Myocyte (in vitro differentiated cells): ENCODE measurements around the gene DNAJC25. TPM values are rescaled to one million over a fixed set of nuclear protein-coding genes. Genes with fewer than 3 reads are reported as not detected.
A peak's percentile ranks its signal among the peaks of the same experiment; 100 is the strongest.
"Not testable (repeated sequence)": the region's sequence is repeated elsewhere in the genome, so short reads cannot be mapped to it uniquely, and the experiment has no call there.

Experiments
- DNase-seq: peaks from one replicate; pipeline ENCODE4 v3.0.0-alpha.2; 2012; ENCODE audit warnings: low read depth
- polyA plus RNA-seq: library from polyadenylated mRNA; unstranded; fragments of >200 nt; gene quantifications from one replicate; pipeline ENCODE4 v1.2.1, GENCODE V29; 2012; ENCODE audit warnings: missing spikeins
- total RNA-seq: library from RNA; depleted of rRNA; stranded (reverse); fragments of >200 nt; gene quantifications from 2 replicates; pipeline ENCODE4 v1.2.3, GENCODE V29; 2014

DNAJC25 gene
- 8.5 and 9.3 TPM in 2 replicates for total RNA-seq
- polyA plus RNA-seq: 4.3 TPM

DNA sequence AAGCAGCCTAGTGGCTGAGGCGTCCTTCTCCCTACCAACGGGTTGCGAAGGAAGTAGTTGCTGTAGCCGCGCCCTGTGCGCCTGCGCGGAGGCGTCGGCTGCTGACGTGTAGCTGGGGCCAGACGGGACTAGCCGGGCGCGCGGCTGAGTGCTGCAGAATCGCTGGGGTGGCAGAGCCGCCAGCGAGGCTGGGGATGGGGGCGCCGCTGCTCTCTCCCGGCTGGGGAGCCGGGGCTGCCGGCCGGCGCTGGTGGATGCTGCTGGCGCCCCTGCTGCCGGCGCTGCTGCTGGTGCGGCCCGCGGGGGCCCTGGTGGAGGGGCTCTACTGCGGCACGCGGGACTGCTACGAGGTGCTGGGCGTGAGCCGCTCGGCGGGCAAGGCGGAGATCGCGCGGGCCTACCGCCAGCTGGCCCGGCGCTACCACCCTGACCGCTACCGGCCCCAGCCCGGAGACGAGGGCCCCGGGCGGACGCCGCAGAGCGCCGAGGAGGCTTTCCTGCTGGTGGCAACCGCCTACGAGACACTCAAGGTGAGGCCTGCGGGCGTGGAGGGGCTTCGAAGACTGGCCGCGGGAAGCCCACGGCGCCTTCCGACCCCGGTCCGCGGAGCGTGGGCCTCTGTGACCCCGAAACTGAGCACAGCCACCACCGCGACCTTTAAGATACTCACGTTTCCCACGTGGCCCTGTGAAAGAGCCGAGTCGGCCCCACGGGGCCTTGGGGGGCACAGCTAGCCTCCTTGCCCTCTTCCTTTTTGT, at the start of gene DNAJC25:
Gene DNAJC25 (plus strand): TSS at position 121 of the 758 bp plus-strand sequence. CDS start 74 bp downstream, at position 195.
- DNase-seq: peak; percentile 99

DNA sequence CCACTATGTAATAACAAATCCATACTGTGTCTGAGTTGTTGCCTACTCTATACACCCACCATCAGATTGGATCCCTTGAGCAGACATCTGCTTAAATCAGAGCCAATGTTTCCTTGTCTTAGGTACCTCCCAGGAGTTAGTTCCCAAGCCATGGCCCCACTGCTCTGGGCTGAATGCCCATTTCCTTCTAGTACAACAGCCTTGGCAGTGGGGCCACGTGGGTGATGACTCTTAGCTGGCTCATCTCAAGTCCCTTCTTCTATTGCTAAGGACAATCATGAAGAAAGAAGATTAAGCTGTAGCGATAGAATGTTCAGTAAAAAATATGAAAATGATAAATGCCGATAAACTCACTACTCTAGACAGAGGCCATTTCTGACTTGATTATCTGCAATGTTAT, 48.2 kb upstream of the DNAJC25 start:
- peak; percentile 35 for DNase-seq

DNA sequence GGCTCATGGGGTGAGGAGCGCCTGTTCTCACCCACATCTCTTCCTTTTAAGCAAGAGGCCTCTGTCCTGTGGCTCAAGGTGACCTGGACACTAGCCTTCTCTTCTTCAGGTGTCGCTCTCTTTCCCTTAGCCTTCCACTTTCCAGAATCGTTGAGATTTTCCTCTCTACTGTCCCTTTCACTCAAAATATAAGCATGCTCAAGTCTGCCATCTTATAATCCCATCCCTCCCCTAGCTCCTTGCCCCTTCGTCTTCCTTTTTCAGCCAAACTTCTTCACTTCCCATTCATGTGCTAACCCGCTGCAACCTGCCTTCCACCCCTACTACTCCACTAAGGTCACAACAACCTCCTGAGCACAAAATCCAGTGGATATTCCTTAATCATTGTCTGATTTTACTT, 44.8 kb upstream of the DNAJC25 start:
- no peak for DNase-seq

DNA sequence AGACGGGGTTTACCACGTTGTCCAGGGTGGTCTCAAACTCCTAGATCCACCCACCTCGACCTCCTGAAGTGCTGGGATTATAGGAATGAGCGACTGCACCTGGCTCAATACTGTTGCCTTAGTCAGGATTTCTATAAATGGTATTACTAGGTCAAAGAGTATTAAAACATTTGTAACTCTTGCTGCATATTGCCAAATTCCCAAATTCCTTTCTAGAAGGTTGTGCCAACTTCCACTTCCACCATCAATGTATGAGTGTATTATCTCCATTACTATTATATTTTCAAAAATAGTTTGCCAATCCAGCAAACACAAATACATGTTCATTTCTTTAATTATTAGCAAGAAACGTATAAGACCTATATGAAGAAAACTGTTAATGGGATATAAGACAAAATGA, 42.3 kb upstream of the DNAJC25 start:
- DNase-seq: no peak

DNA sequence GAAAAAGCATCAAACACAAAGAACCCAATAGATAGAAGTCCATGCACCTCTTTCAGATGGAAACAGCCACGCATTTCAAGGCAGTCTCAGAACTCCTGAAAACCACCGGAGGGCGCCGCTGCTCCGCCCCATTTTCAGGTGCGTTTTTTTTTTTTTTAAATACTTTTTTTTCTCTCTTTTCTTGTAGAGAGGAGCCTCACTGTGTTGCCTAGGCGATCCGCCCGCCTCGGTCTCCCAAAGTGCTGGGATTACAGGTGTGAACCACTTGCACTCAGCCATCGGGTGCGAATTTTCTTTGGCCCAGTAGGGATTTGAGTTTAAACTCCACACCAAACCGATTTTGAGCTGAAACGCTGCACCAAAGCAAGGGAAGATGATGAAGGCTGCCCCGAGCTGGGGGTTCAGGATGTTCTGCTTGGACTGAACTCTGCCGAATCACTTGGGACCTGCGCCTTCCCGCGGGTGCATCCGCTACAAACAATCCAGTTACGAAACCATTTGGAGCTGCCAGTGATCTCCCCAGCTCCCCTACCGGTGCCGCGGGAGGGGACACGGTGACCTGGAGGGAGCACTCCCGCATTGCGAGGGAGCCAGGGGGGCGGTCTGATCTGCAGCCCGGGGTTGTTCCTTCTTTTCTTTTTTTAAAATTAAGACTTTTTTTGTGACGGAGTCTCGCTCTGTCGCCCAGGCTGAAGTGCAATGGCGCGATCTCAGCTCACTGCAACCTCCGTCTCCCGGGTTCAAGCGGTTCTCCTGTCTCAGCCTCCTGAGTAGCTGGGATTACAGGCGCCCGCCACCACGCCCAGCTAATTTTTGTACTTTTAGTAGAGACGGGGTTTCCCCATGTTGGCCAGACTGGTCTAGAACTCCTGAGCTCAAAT, 33.0 kb upstream of the DNAJC25 start:
- peak; percentile 59 for DNase-seq

DNA sequence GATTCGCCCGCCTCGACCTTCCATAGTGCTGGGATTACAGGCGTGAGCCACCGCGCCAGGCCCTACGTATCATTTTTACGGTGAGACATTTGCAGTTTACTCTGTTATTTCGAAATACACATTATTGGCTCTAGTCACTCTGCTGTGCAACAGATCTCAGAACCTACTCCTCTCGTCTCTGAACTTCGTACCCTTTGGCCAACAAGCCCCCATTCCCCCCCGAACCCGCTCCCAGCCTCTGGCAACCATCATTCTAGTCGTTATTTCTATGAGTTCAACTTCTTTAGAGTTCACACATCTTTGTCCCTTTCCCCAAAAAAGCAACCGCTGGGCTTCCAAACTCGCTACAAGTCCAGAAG, 32.4 kb upstream of the DNAJC25 start:
- no peak for DNase-seq

DNA sequence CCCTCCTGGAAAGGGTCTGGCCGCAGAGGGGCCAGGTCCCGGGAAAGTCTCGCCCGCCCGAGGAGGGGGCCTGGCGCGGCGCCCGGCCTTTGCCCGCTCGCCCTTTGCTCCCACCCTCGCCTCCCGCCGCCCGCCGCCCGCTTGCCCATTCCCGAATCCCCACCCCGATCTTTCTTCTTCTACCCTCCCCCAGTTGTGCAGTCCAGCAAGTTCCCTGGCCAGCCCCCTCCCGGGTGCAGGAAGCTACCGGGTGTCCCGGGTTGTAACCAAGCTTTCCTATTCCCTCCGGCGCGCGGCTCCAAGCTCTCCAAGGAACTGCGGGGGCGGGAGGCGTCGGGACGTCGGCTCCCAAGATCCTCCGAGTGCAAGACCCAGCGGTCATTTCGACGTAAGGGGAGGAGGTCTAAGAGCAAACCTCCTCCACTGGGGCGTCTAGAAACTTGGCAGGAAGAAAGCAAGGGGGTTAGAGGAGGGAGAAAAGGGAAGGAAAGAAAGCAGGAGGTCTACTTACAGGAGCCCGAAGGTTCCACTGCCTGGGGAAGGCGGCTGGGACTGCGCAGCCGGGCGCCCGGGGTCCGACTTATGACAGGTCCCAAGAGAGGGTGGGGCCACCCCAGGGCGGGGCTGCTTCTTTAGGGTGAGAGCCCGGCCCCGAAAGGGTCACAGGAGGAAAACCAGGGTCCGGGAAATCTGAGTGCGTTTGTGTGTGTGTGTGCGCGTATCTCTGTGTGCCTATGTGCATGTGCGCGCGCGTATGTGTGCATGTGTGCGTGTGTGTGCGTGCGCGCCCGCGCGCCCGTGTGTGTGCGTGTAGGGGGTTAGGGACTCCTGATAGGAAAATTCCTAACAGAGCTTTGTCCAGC, 31.8 kb upstream of the DNAJC25 start, which contains the start of gene PTGR1:
Gene PTGR1 (minus strand): TSS at position 556 of the 863 bp plus-strand sequence. CDS start 2,225 bp downstream, outside the sequence.
- DNase-seq: peak; percentile 91

DNA sequence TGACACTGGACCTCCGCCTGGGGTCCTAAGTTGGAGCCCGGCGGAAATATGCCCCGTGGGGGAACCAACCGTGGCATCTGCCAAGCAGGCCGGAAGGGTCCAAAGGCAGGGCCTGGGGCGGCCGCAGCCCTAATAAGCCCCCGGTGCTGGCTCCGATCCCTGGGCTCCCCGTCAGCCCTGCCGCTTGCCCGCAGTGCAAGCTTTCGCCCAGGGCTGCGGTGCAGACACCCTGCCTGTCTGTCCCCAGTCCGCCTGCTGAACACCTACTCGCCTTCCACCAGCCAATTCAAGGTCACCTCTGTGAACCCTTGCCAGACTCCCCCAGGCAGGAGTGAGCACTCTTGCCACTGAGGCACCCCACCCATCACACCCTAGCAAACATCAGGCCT, 31.2 kb upstream of the DNAJC25 start:
- no peak for DNase-seq

DNA sequence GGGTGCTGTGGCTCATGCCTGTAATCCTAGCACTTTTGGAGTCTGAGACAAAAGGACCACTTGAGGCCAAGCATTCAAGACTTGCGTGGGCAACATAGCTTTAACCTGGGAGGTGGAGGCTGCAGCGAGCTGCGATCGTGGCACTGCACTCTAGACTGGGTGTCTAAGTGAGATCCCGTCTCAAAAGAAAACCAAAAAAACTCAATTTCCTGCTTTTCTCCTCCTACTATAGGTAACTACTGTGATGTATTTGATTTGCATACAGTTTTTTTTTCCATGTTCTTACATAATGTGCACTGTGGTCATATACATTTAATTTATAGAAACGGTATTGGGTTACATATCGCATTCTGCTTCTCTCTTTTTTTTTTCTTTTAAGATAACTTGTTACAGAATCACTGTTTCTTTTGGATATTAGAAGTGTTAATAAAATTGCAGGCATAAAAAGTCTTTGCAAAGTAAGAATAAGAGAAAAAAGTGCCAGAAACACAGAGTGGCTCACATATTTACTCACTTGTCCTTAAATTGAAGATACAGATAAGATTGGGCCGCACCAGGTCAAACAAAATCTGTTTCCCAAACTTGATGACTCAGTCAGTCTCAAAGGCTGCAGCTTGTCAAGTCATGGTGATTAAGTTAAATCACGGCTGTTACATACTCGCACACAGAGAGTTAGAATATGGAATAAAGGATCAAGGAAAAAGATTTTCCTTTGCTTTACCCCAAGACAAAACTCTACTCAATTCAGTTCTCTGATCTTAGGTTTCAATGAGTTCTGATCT, 29.7 kb upstream of the DNAJC25 start:
- peak; percentile 32 for DNase-seq

DNA sequence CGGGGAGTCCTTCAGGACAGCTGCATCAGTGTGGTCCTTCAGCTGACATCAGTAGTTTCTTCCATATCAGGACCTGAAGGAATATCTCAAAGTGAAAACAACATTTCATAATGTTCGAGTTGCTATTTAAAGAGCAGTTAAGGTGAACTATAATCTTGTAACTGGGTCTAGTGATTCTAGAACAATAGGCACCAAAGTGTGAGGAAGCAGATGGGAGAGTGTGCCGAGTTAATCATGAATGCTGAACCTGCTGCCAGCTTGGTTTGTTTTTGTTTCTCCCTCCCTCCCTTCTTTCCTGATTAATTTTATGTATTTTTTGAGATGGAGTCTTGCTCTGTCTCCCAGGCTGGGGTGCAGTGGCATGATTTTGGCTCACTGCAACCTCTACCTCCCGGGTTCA, 28.1 kb upstream of the DNAJC25 start:
- no peak for DNase-seq

DNA sequence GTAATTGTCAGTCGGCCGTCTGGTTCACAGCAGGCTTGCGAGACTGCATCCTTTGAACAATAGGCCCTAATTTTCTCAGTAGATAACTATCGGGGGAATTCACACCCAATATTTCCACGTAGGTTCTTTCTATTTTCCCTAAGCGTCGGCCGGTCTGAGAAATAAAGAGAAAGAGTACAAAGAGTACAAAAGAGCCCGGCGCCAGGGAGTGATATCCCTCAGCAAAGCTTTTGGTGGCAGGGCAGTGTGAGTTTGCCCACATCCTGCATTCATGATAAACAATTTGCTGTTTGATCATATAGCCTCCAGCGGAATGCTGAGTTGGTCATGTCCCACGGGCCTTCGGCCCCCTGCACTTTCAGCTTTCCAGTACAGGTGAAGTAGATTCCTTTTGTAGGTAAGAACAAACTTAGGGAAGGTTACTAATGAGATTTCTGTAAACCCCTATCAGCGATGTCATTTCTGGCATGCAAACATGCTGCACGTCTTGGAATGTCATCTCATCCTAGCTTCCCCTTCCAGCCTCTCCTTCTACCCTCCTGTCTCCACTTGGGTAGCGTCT, 27.0 kb upstream of the DNAJC25 start:
- no peak for DNase-seq

DNA sequence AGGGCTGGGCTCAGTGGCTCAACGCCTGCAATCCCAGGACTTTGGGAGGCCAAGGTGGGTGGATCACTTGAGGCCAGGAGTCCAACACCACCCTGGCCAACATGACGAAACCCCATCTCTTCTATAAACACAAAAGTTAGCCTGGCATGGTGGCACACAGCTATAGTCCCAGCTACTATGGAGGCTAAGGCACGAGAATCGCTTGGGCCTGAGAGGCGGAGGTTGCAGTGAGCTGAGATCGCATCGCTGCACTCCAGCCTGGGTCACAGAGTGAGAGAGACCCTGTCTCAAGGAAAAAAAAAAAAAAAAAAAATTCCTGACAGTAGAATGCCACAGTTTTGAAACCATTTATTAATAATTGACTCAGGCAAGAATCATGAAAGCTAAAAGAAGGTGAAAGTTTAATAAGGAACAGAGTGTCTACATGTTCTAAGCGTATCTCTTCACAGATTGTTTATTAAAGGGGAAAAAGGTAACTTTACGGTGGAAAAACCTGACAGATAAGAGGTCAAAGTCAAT, 26.0 kb upstream of the DNAJC25 start:
- no peak for DNase-seq

DNA sequence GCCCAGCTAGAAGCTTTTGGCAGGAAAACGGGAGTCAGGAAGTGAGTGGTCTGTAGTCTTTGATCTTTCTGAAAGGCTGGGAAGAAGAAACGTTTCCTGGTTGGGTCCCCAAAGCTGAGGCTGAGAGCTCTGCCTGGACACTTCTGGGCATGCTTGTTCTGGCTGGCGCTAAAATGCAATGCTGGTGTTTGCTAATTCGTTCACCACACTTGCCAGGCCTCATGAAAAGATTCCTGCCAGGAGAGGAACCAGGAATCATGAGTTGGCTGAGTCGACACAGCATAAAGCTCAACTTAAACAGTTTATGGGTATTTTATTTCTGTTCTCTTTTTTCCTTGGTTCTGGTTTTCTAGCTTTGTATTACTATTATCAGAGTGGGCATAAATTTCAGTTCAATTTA, 21.0 kb upstream of the DNAJC25 start:
- DNase-seq: no peak

DNA sequence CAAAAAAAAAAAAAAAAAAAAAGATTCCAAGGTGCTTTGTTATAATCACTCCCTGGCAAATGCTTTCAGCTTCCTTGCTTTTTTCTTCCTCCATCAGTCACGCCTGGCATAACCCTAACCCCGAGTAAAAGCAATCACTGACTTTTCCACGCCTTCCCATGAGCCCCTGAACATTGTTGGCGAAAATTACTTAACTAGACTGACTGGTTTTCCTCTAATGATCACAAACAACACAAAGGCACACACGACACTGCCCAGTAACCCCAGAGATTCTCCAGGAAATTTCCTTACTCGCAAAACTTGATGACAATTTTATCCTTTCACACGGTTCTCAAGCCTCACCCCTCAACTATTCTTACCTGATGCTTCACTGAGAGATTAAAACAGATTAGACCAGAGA, 20.3 kb upstream of the DNAJC25 start:
- DNase-seq: no peak

DNA sequence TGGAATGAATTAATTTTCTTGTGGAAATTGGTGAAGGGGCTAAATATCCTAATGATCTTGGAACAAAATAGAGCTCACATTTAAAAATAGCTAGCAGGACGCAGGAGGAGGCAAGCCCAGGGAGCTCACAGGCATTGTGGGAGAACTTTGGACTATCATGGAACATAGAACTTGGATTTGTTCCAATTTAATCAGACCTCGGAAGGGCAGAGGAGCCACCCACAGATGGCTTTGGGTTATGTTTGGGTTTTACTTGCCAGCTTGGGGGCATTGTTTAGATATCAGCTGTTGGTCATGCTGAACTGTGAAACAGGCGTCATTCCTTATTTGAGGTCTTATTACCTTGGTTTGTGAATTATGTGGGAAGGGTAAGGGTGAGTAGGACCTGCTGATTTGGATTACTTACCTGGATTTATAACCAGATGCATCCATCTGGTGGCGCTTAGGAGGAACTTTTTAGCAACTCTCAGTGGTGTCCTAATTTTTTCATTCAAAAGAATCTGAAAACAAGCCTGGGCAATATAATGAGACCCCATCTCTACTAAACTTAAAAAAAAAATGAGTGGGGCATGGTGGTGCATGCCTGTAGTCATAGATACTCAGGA, 17.6 kb upstream of the DNAJC25 start:
- peak; percentile 70 for DNase-seq

DNA sequence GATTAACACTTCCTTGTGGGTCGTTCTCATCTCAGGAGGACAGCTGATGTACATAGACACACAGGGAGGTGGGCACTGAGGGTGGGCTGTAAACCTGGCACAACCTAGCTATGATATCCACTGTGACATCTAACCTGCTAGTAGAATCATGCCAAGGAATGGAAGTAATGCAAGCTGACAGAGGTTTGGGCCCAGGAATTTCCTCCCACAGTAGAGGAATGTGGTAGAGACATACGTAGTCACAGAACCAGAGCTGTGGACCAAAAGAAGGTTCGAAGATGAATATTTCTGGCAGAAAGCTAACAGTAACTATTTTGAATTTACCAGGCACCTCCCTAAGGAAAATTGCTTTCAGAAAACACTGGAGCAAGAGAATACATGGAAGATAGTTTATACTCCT, 15.2 kb upstream of the DNAJC25 start:
- no peak for DNase-seq

DNA sequence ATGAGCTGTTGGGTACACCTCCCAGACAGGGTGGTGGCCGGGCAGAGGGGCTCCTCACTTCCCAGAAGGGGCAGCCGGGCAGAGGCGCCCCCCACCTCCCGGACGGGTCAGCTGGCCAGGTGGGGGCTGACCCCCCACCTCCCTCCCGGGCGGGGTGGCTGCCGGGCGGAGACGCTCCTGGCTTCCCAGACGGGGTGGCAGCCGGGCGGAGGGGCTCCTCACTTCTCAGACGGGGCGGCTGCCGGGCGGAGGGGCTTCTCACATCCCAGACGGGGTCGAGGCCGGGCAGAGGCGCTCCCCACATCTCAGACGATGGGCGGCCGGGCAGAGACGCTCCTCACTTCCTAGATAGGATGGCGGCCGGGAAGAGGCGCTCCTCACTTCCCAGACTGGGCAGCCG, 13.8 kb upstream of the DNAJC25 start:
- DNase-seq: not testable (repeated sequence)

DNA sequence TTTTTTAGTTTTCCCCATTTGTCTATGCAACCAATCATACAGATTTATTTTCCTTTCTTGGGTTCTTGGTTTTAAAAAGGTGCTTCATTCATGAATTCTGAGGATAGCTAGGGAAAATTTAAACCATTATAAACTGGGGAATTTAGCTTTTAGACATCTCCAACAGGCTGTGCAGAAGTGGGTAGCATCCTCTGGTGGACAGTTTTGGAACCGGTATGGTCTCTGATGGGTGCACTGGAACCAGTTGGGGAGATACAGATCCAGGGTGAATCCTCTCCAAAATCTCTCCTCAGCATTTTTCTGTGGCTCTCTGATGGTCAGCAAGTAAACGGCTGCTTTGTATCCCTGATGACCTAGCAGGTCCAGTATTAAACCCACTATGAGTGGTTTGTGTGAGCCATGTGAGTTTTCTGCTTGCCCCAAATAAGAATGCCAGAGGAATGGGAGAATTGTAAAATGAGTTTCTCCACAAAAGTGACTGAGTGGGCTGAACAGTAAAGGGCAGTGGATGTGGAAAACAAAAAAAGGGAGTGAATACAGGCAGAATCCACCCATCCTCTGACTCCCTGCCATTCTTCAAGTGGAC, 9.1 kb upstream of the DNAJC25 start:
- DNase-seq: peak; percentile 58

DNA sequence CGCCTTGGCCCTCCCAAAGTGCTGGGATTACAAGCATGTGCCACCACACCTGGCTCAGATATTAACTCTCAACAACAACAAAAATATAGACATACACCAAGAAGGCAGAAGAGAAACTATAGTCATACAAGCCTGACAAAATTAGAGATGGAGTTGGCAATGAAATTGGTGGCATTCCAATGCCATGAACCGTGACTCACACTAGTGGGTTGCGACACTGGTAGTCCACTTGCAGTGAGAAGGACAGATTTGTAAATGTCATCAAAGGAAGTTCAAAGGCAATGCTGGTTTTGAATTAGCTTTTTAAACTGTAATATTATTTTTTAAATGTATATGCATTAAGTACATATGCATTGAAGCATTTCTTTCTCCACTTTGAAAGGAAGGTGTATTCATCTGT, 8.5 kb upstream of the DNAJC25 start:
- DNase-seq: peak; percentile 80
